Measurements from ENCODE around the gene STAG1.
"Not testable (repeated sequence)": the region's sequence is repeated elsewhere in the genome, so short reads cannot be mapped to it uniquely, and the experiment has no call there.

Gene STAG1

GRCh38 chr3:136412307-136412706 is 339.9 kb downstream of the STAG1 start:
- Histone ChIP-seq H3K27me3 (ENCODE audit: control insufficient read depth, insufficient read depth, low read length) (no peaks in the 10 kb centered on the region), H3K9ac (ENCODE audit: low read length) (no peak overlapping the region), H3K27ac (ENCODE audit: low read depth, low read length) (no peak overlapping the region), H3K4me3 (ENCODE audit: low read depth, low read length) (no peak overlapping the region), H3K36me3 (ENCODE audit: control insufficient read depth, insufficient read depth, low read length) (no peaks in the 10 kb centered on the region), H3K4me1 (ENCODE audit: control insufficient read depth, insufficient read depth, low read length) (no peaks in the 10 kb centered on the region), H3K9me3 (ENCODE audit: control insufficient read depth, insufficient read depth, low read depth, low read length) (no peaks in the 10 kb centered on the region)

DNA sequence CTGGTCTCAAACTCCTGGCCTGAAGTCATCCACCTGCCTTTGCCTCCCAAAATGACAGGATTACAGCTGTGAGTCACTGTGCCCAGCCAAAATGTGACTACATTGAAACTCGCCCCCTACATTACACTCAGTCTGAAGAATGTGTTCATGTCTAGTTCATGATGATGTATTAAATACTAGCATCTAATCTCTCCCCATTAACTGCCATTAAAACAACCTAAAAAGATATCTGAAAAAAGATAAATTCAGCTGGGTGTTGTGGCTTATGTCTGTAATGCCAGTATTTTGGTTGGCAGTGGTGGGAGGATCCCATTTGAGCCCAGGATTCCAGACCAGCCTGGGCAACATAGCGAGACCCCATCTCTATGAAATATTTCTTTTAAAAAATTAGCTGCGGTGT is 342.6 kb downstream of the STAG1 start:
- Histone ChIP-seq H3K9ac (ENCODE audit: low read length) (no peak overlapping the region), H3K9me3 (ENCODE audit: control insufficient read depth, insufficient read depth, low read depth, low read length) (no peaks in the 10 kb centered on the region), H3K27me3 (ENCODE audit: control insufficient read depth, insufficient read depth, low read length) (no peaks in the 10 kb centered on the region), H3K36me3 (ENCODE audit: control insufficient read depth, insufficient read depth, low read length) (no peaks in the 10 kb centered on the region), H3K4me3 (ENCODE audit: low read depth, low read length) (no peak overlapping the region), H3K27ac (ENCODE audit: low read depth, low read length) (no peak overlapping the region), H3K4me1 (ENCODE audit: control insufficient read depth, insufficient read depth, low read length) (no peaks in the 10 kb centered on the region)

- Histone ChIP-seq H3K36me3 (ENCODE audit: control insufficient read depth, insufficient read depth, low read length) (no peaks in the 10 kb centered on the region), H3K9ac (ENCODE audit: low read length) (no peak overlapping the region), H3K27ac (ENCODE audit: low read depth, low read length) (no peak overlapping the region), H3K27me3 (ENCODE audit: control insufficient read depth, insufficient read depth, low read length) (no peaks in the 10 kb centered on the region), H3K4me1 (ENCODE audit: control insufficient read depth, insufficient read depth, low read length) (no peaks in the 10 kb centered on the region), H3K4me3 (ENCODE audit: low read depth, low read length) (no peak overlapping the region), H3K9me3 (ENCODE audit: control insufficient read depth, insufficient read depth, low read depth, low read length) (no peaks in the 10 kb centered on the region)
Observed at GRCh38 chr3:136404056-136404455, 348.1 kb downstream of the STAG1 start.

GRCh38 chr3:136396916-136397315 is 355.3 kb downstream of the STAG1 start:
- Histone ChIP-seq H3K9me3 (ENCODE audit: control insufficient read depth, insufficient read depth, low read depth, low read length) (no peaks in the 10 kb centered on the region), H3K27me3 (ENCODE audit: control insufficient read depth, insufficient read depth, low read length) (no peaks in the 10 kb centered on the region), H3K27ac (ENCODE audit: low read depth, low read length) (no peak overlapping the region), H3K9ac (ENCODE audit: low read length) (no peak overlapping the region), H3K36me3 (ENCODE audit: control insufficient read depth, insufficient read depth, low read length) (no peaks in the 10 kb centered on the region), H3K4me3 (ENCODE audit: low read depth, low read length) (no peak overlapping the region), H3K4me1 (ENCODE audit: control insufficient read depth, insufficient read depth, low read length) (no peaks in the 10 kb centered on the region)

GRCh38 chr3:136390574-136390973 is 361.6 kb downstream of the STAG1 start:
- Histone ChIP-seq H3K4me3 (ENCODE audit: low read depth, low read length) (no peak overlapping the region), H3K27ac (ENCODE audit: low read depth, low read length) (no peak overlapping the region), H3K4me1 (ENCODE audit: control insufficient read depth, insufficient read depth, low read length) (no peaks in the 10 kb centered on the region), H3K36me3 (ENCODE audit: control insufficient read depth, insufficient read depth, low read length) (no peaks in the 10 kb centered on the region), H3K9me3 (ENCODE audit: control insufficient read depth, insufficient read depth, low read depth, low read length) (no peaks in the 10 kb centered on the region), H3K27me3 (ENCODE audit: control insufficient read depth, insufficient read depth, low read length) (no peaks in the 10 kb centered on the region), H3K9ac (ENCODE audit: low read length) (no peak overlapping the region)

DNA sequence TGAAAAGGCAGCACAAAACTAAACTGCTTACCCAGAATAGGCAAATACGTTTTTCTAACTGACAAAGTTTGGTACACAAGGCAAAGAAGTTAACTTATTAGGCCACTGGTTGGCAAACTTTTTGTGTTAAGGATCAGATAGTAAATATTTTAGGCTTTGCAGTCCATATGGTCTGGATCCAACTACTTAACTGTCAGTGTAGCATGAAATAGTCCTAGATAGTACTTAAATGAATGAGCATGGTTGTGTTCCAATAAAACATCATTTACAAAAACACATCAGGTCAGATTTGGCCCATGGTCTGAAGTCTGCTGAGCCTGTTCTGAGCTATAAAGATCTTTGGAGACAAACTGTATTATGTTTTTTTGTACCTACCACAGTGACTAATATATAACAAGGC is 365.1 kb downstream of the STAG1 start:
- Histone ChIP-seq H3K27me3 (ENCODE audit: control insufficient read depth, insufficient read depth, low read length) (no peaks in the 10 kb centered on the region), H3K9ac (ENCODE audit: low read length) (no peak overlapping the region), H3K9me3 (ENCODE audit: control insufficient read depth, insufficient read depth, low read depth, low read length) (no peaks in the 10 kb centered on the region), H3K36me3 (ENCODE audit: control insufficient read depth, insufficient read depth, low read length) (no peaks in the 10 kb centered on the region), H3K4me1 (ENCODE audit: control insufficient read depth, insufficient read depth, low read length) (no peaks in the 10 kb centered on the region), H3K4me3 (ENCODE audit: low read depth, low read length) (no peak overlapping the region), H3K27ac (ENCODE audit: low read depth, low read length) (no peak overlapping the region)

- H3K36me3 ChIP-seq (ENCODE audit: control insufficient read depth, insufficient read depth, low read length): no peaks in the 10 kb centered on the region
- no peaks in the 10 kb centered on the region for H3K9me3 ChIP-seq (ENCODE audit: control insufficient read depth, insufficient read depth, low read depth, low read length)
- no peak overlapping the region for H3K9ac ChIP-seq (ENCODE audit: low read length)
- no peaks in the 10 kb centered on the region for H3K4me1 ChIP-seq (ENCODE audit: control insufficient read depth, insufficient read depth, low read length)
- H3K4me3 ChIP-seq (ENCODE audit: low read depth, low read length): no peak overlapping the region
- H3K27ac ChIP-seq (ENCODE audit: low read depth, low read length): no peak overlapping the region
- no peaks in the 10 kb centered on the region for H3K27me3 ChIP-seq (ENCODE audit: control insufficient read depth, insufficient read depth, low read length)
Observed at GRCh38 chr3:136385457-136385856, 366.7 kb downstream of the STAG1 start.

DNA sequence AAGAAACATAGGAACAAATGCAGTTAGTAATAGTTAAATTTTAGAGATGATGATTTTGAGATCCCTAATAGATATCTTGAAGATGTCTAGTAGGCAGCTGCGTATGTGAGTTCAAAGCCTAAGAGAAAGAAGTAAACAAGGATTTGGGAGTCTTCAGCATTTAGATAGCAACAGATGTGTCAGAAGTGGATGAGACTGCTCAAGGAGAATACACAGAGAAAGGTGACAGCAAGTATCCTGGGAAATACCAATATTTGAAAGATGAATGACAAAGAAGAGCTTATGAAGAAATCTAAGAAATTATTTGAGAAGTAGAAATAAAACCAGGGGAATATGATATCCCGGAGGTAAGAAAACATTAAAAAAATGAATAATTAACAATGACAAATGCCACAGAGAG is 371.1 kb downstream of the STAG1 start:
- H3K27me3 ChIP-seq (ENCODE audit: control insufficient read depth, insufficient read depth, low read length): no peaks in the 10 kb centered on the region
- no peaks in the 10 kb centered on the region for H3K9me3 ChIP-seq (ENCODE audit: control insufficient read depth, insufficient read depth, low read depth, low read length)
- H3K4me3 ChIP-seq (ENCODE audit: low read depth, low read length): no peak overlapping the region
- peaks cover 3% of the 10 kb centered on the region; the same call in 1 of the 2 replicates for H3K36me3 ChIP-seq (ENCODE audit: control insufficient read depth, insufficient read depth, low read length)
- H3K27ac ChIP-seq (ENCODE audit: low read depth, low read length): no peak overlapping the region
- no peak overlapping the region for H3K9ac ChIP-seq (ENCODE audit: low read length)
- H3K4me1 ChIP-seq (ENCODE audit: control insufficient read depth, insufficient read depth, low read length): no peaks in the 10 kb centered on the region

GRCh38 chr3:136380530-136380929 is 371.6 kb downstream of the STAG1 start:
- no peaks in the 10 kb centered on the region for H3K9me3 ChIP-seq (ENCODE audit: control insufficient read depth, insufficient read depth, low read depth, low read length)
- H3K4me1 ChIP-seq (ENCODE audit: control insufficient read depth, insufficient read depth, low read length): no peaks in the 10 kb centered on the region
- peaks cover 3% of the 10 kb centered on the region; the same call in 1 of the 2 replicates for H3K36me3 ChIP-seq (ENCODE audit: control insufficient read depth, insufficient read depth, low read length)
- no peak overlapping the region for H3K4me3 ChIP-seq (ENCODE audit: low read depth, low read length)
- H3K27ac ChIP-seq (ENCODE audit: low read depth, low read length): no peak overlapping the region
- H3K27me3 ChIP-seq (ENCODE audit: control insufficient read depth, insufficient read depth, low read length): no peaks in the 10 kb centered on the region
- H3K9ac ChIP-seq (ENCODE audit: low read length): no peak overlapping the region

GRCh38 chr3:136378011-136378410 is 374.2 kb downstream of the STAG1 start:
- Histone ChIP-seq H3K9ac (ENCODE audit: low read length) (no peak overlapping the region), H3K9me3 (ENCODE audit: control insufficient read depth, insufficient read depth, low read depth, low read length) (no peaks in the 10 kb centered on the region), H3K36me3 (ENCODE audit: control insufficient read depth, insufficient read depth, low read length) (peaks cover 3% of the 10 kb centered on the region; the same call in 1 of the 2 replicates), H3K27ac (ENCODE audit: low read depth, low read length) (no peak overlapping the region), H3K4me1 (ENCODE audit: control insufficient read depth, insufficient read depth, low read length) (no peaks in the 10 kb centered on the region), H3K27me3 (ENCODE audit: control insufficient read depth, insufficient read depth, low read length) (no peaks in the 10 kb centered on the region), H3K4me3 (ENCODE audit: low read depth, low read length) (no peak overlapping the region)

DNA sequence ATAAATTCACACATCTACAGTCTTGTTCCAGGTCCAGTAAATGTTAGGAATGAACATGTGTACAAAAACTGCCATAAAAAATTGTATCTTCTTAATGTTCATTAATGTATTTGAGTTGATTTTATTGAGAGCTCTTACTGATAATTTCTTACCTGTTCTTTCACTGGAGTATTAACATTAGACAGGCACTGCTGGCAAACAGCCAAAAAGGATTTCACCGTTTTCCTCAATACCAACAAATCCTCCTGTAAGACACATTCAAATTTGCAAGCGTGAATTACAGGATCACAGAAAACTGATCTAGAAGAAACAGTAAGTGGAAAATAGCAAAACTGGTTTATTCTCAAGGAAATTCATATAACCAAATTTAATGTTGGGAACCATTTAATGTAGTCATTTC is 374.7 kb downstream of the STAG1 start:
- Histone ChIP-seq H3K9ac (ENCODE audit: low read length) (no peak overlapping the region), H3K36me3 (ENCODE audit: control insufficient read depth, insufficient read depth, low read length) (peaks cover 3% of the 10 kb centered on the region; the same call in 1 of the 2 replicates), H3K27me3 (ENCODE audit: control insufficient read depth, insufficient read depth, low read length) (no peaks in the 10 kb centered on the region), H3K27ac (ENCODE audit: low read depth, low read length) (no peak overlapping the region), H3K4me3 (ENCODE audit: low read depth, low read length) (no peak overlapping the region), H3K4me1 (ENCODE audit: control insufficient read depth, insufficient read depth, low read length) (no peaks in the 10 kb centered on the region), H3K9me3 (ENCODE audit: control insufficient read depth, insufficient read depth, low read depth, low read length) (no peaks in the 10 kb centered on the region)

DNA sequence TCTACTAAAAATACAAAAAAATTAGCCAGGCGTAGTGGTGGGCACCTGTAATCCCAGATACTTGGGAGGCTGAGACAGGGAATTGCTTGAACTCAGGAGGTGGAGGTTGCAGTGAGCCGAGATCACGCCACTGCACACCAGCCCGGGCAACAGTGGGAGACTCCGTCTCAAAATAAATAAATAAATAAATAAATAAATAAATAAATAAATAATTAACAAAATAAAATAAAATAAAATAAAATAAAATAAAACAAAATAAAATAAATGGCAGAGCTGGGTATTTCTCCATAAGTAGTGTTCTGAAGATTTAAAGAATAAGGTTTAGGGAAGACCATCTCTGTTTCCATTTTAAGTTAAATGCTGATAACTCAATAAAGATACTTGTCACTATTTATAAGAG is 376.4 kb downstream of the STAG1 start:
- H3K27me3 ChIP-seq (ENCODE audit: control insufficient read depth, insufficient read depth, low read length); H3K9ac ChIP-seq (ENCODE audit: low read length); H3K4me1 ChIP-seq (ENCODE audit: control insufficient read depth, insufficient read depth, low read length); H3K9me3 ChIP-seq (ENCODE audit: control insufficient read depth, insufficient read depth, low read depth, low read length); H3K36me3 ChIP-seq (ENCODE audit: control insufficient read depth, insufficient read depth, low read length); H3K4me3 ChIP-seq (ENCODE audit: low read depth, low read length); H3K27ac ChIP-seq (ENCODE audit: low read depth, low read length): not testable (repeated sequence)
